ENCODE data around the gene URB1.

DNA sequence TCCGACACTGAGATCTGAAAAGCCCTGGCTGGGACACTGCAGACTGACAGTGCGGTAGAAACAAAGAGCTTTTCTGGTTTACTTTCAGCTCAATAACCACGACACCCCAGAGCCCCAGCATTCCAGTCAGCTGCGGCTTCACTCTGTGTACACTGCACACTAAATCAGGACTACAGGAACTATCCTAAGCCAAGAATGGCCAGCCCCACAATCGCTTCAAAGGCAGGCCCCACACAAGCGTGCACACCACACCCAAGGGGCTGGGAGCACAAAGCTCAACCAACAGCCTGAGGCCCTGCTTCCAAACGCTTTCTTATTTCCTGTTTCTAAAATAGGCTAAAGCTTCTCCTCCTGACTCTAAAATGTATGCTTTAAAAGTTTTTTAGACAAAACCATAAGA, 28.4 kb downstream of the URB1 start:
- TF ChIP-seq, protein P1, sequence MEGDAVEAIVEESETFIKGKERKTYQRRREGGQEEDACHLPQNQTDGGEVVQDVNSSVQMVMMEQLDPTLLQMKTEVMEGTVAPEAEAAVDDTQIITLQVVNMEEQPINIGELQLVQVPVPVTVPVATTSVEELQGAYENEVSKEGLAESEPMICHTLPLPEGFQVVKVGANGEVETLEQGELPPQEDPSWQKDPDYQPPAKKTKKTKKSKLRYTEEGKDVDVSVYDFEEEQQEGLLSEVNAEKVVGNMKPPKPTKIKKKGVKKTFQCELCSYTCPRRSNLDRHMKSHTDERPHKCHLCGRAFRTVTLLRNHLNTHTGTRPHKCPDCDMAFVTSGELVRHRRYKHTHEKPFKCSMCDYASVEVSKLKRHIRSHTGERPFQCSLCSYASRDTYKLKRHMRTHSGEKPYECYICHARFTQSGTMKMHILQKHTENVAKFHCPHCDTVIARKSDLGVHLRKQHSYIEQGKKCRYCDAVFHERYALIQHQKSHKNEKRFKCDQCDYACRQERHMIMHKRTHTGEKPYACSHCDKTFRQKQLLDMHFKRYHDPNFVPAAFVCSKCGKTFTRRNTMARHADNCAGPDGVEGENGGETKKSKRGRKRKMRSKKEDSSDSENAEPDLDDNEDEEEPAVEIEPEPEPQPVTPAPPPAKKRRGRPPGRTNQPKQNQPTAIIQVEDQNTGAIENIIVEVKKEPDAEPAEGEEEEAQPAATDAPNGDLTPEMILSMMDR (IDR thresholded peaks at IDR 0.05): no peak
- TF ChIP-seq POLR2A (IDR thresholded peaks at IDR 0.05) (no peak), POLR2AphosphoS5 (IDR thresholded peaks at IDR 0.05) (no peak), EP300 (IDR thresholded peaks at IDR 0.05) (no peak)
